Measurements from ENCODE around the gene HNRNPL. TPM values are rescaled to one million over a fixed set of nuclear protein-coding genes. Genes with fewer than 3 reads are reported as not detected.

The HNRNPL gene
- total and polyA plus RNA-seq, 8 donors, result 111 to 242 (median 153) TPM

- DNase-seq, result peak; percentile 67 to 78
Observed at GRCh38 chr19:38838208-38838985, 11.4 kb downstream of the HNRNPL start.

GRCh38 chr19:38837656-38838121 lies 12.1 kb downstream of the HNRNPL start:
- peak; percentile 55 to 72 for DNase-seq
- H3K27me3 ChIP-seq, result no peaks in the 10 kb centered on the region
- intact Hi-C loops (cut with DNase I; ENCODE audit: low total_unique reads), result no loop called here
- H3K9me3 ChIP-seq, result no peaks in the 10 kb centered on the region
- H3K4me1 ChIP-seq, result peaks cover 47 to 81% (median 62%) of the 10 kb centered on the region in 4 donors
- peaks cover 71 to 82% (median 80%) of the 10 kb centered on the region in 4 donors for H3K36me3 ChIP-seq
- TF ChIP-seq EP300 (IDR thresholded peaks at IDR 0.05), result no peak
- peak in 2 of 3 donors; percentile 27 to 65 for TF ChIP-seq POLR2AphosphoS5 (IDR thresholded peaks at IDR 0.05)
- no peak for TF ChIP-seq POLR2A (IDR thresholded peaks at IDR 0.05)
- TF ChIP-seq CTCF (IDR thresholded peaks at IDR 0.05), result no peak
- peak overlapping the region in 1 of 4 donors; percentile 12 for H3K4me3 ChIP-seq
- peak overlapping the region; percentile 63 to 78 (median 68) for H3K27ac ChIP-seq
- 41 to 72% (median 54%) methylated on average over 7 of the region's 7 CpGs for WGBS, 5 donors

More at GRCh38 chr19:38838208-38838985, 11.4 kb downstream of the HNRNPL start:
- 43 to 70% (median 48%) methylated on average over 13 to 19 of the region's 19 CpGs for WGBS, 5 donors
- intact Hi-C loops (cut with DNase I; ENCODE audit: low total_unique reads), result no loop called here
- no peaks in the 10 kb centered on the region for H3K9me3 ChIP-seq
- no peaks in the 10 kb centered on the region for H3K27me3 ChIP-seq
- peak overlapping the region; percentile 63 to 78 (median 68) for H3K27ac ChIP-seq
- peaks cover 47 to 82% (median 67%) of the 10 kb centered on the region in 4 donors for H3K4me1 ChIP-seq
- H3K36me3 ChIP-seq, result peaks cover 78 to 89% (median 87%) of the 10 kb centered on the region in 4 donors
- peak overlapping the region in 1 of 4 donors; percentile 12 for H3K4me3 ChIP-seq
- TF ChIP-seq EP300 (IDR thresholded peaks at IDR 0.05), result no peak
- peak in 2 of 3 donors; percentile 30 to 72 for TF ChIP-seq POLR2AphosphoS5 (IDR thresholded peaks at IDR 0.05)
- peak in 1 of 7 experiments; percentile 23 for TF ChIP-seq CTCF (IDR thresholded peaks at IDR 0.05)

GRCh38 chr19:38836983-38837626 lies 12.7 kb downstream of the HNRNPL start:
- intact Hi-C loops (cut with DNase I; ENCODE audit: low total_unique reads), result no loop called here
- 60 to 91% (median 77%) methylated on average over 6 of the region's 6 CpGs for WGBS, 5 donors
- H3K36me3 ChIP-seq, result peaks cover 66 to 76% (median 74%) of the 10 kb centered on the region in 4 donors
- peaks cover 53 to 81% (median 67%) of the 10 kb centered on the region in 4 donors for H3K4me1 ChIP-seq
- H3K9me3 ChIP-seq, result no peaks in the 10 kb centered on the region
- H3K4me3 ChIP-seq, result no peak overlapping the region
- DNase-seq, result no peak
- peak overlapping the region; percentile 63 to 78 (median 68) for H3K27ac ChIP-seq
- no peaks in the 10 kb centered on the region for H3K27me3 ChIP-seq
- TF ChIP-seq EP300 (IDR thresholded peaks at IDR 0.05) (no peak), CTCF (IDR thresholded peaks at IDR 0.05) (no peak), POLR2A (IDR thresholded peaks at IDR 0.05) (no peak), POLR2AphosphoS5 (IDR thresholded peaks at IDR 0.05) (no peak)

- WGBS, 5 donors, result 50 to 64% (median 58%) methylated on average over 8 of the region's 8 CpGs
- DNase-seq, result no peak
- no peak for TF ChIP-seq EP300 (IDR thresholded peaks at IDR 0.05)
- no peak for TF ChIP-seq POLR2A (IDR thresholded peaks at IDR 0.05)
- TF ChIP-seq CTCF (IDR thresholded peaks at IDR 0.05), result no peak
- no peak for TF ChIP-seq POLR2AphosphoS5 (IDR thresholded peaks at IDR 0.05)
- no peaks in the 10 kb centered on the region for H3K27me3 ChIP-seq
- H3K27ac ChIP-seq, result peak overlapping the region; percentile 63 to 97 (median 68)
- intact Hi-C loops (cut with DNase I; ENCODE audit: low total_unique reads), result no loop called here
- H3K36me3 ChIP-seq, result peaks cover 58 to 69% (median 67%) of the 10 kb centered on the region in 4 donors
- H3K4me3 ChIP-seq, result no peak overlapping the region
- H3K9me3 ChIP-seq, result no peaks in the 10 kb centered on the region
- H3K4me1 ChIP-seq, result peaks cover 55 to 79% (median 66%) of the 10 kb centered on the region in 4 donors
Observed at GRCh38 chr19:38836159-38836982, 13.4 kb downstream of the HNRNPL start.
